HS-5 (cell line): Measurements from ENCODE around the gene HIVEP1.
A peak's percentile ranks its signal among the peaks of the same experiment; 100 is the strongest.

Experiments used
- DNase-seq: peaks from one replicate; pipeline ENCODE4 v3.0.0-alpha.2; 2012; ENCODE audit warnings: low read depth

HIVEP1 gene

DNA sequence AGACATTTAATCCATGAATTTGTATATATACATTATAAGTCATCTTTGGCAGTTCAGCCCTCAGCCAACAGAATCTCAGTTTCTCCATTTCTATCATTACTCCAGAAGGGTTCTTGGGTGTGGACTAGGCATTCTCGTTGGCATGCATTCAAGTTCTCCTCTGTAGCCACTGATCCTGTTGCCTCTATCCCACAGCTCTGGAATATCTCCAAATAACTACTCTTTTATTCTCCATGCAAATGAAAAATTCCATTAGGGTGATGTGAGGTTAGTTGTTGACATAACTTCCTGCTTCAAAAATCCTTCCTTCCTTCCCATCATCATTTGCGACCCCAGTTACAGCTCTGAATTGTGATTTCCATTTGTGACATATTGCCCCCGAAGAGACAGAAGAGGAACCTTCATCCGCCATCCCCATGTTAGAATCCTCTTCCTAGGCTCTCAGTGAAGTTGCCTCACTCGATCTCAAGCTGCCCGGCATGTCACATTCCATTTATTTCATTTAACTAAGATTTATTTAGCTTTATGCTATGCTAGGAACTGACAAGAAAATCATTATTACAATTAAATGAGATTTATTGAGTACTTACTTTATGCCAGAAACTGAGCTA lies 184.3 kb downstream of the HIVEP1 start:
- DNase-seq: peak; percentile 53

GRCh38 chr6:12198851-12199250 lies 186.7 kb downstream of the HIVEP1 start:
- no peak for DNase-seq

DNA sequence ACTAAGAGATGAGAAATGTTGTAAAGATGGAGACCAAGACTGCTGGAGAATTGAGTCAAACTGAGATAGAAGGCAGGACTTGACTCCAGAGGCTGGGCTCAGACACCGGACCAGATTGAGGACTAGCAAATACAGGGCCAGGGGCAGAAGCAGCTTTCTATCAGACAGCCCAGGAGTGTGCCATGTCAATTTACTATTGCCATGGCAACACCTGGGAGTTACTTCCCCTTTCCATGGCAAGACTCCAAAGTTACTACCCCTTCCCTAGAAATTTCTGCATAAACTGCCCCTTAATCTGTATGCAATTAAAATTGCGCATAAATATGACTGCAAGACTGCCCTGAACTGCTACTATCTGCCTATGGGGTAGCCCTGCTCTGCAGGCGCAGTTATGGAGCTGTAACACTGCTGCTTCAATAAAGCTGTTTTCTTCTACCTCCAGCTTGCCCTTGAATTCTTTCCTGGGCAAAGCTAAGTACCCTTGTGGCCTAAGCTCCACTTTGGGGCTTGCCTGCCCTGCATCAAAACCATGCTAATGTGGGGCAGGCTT lies 188.0 kb downstream of the HIVEP1 start:
- DNase-seq: no peak

DNA sequence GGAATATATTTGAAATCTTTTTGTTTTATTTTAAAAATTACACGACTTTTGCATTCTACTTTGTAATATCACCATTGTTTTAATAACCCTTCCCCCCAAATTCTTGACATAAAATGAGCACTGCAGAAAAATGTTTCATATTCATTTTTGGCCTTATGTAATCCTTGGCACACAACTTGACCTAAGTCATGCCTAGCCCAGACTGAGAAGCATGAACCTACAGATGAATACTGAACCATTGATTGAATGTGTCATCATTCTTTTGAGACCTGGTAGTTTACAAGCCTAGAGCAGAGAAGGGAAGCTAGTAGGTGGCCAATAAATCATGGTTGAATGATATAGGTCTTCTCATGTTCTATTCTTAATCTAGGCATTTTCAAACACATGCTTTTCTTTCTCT lies 188.6 kb downstream of the HIVEP1 start:
- no peak for DNase-seq

DNA sequence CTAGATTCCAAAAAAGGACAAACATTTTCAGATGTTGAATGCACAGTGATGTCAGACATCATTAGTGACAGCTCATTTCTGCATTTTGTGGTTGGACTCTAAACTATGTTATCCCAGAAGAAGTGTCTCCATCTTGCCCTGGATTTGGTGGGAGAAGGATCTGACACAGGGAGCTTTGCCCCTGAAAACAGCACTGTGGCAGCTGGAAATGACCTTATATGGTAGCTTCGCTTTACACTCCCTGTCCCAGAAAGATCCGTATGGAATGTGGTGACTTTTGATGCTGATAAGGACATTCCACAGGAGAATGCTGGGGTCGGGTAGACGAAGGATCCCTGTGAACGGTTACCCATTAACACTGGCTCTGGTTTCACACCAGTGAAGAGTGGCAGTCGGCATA lies 190.9 kb downstream of the HIVEP1 start:
- no peak for DNase-seq

DNA sequence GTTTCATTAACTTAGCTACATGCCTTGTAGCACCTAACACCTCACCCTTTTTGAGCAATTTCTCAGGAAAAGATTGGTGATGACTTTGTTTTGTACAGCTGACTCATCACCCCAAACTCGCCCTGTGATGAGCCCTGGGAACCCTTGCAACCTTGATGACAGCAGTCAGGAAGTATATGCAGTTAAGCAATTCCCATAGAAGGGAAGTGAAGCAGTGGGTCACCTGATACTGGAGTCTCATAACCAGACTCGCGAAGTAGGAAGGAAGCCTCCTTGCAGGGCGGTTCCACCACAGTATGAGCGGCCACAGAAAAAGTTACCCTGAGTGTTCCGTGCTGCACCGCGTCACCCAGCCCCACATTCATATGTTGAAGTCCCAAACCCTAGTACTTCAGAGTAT lies 196.1 kb downstream of the HIVEP1 start:
- DNase-seq: peak; percentile 47

DNA sequence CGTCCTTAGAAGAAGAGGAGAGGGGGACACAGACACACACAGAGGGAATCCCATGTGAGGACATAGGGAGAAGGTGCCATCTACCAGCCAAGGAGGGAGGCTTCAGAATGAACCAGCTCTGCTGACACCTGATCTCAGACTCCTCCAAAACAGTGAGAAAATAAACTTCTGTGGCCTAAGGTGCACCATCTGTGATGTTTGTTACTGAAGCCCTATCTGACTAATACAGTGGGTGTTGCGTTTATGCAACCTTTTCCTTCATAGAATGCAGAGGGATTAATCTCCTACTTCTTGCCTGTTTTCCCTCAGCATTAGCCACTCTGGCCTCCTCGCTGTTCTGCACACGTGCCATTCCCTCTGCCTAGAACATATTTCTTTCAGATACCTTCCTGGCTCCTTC lies 196.6 kb downstream of the HIVEP1 start:
- no peak for DNase-seq
